ENCODE data around the gene PRAC1.
"Not testable (repeated sequence)": the region's sequence is repeated elsewhere in the genome, so short reads cannot be mapped to it uniquely, and the experiment has no call there.

Gene PRAC1

DNA sequence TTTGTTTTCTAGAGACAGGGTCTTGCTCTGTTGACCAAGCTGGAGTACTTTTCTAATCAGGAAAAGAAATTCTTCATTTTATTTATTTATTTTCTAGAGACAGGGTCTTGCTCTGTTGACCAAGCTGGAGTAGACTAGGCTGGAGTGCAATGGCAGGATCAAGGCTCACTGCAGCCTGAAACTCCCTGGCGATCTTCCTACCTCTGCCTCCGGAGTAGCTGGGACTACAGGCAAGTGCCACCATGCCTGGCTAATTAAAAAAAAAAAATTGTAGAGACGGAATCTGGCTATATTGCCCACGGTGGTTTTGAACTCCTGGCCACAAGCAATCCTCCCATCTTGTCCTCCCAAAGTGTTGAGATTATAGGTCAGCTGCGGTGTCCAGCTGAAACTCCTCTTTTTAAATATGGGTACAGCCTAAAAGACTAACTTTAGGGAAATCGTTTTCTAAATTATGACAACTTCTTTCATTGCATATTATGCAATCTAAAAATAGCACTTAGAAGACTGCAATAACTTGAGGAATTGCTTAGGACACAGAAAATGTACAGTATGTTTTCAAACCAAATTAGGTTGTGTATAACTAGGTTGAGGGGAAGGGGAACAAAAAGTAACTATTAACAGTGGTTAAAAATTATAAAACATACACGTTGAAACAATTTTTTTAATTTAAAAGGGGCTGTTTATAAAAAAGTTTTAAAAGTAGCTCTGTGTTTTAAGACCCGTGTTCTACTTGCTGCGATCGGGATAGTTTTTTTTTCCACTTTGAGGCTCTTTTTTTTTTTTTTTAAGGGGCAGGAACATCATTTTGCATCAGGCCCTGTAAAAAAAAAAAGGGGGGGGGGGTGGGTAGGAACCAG, 4.7 kb downstream of the PRAC1 start:
- DNase-seq (ENCODE audit: low read depth, low spot score) = no peak
- TF ChIP-seq, protein P1, sequence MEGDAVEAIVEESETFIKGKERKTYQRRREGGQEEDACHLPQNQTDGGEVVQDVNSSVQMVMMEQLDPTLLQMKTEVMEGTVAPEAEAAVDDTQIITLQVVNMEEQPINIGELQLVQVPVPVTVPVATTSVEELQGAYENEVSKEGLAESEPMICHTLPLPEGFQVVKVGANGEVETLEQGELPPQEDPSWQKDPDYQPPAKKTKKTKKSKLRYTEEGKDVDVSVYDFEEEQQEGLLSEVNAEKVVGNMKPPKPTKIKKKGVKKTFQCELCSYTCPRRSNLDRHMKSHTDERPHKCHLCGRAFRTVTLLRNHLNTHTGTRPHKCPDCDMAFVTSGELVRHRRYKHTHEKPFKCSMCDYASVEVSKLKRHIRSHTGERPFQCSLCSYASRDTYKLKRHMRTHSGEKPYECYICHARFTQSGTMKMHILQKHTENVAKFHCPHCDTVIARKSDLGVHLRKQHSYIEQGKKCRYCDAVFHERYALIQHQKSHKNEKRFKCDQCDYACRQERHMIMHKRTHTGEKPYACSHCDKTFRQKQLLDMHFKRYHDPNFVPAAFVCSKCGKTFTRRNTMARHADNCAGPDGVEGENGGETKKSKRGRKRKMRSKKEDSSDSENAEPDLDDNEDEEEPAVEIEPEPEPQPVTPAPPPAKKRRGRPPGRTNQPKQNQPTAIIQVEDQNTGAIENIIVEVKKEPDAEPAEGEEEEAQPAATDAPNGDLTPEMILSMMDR (IDR thresholded peaks at IDR 0.05; ENCODE audit: low read depth, low read length) = no peak
- no peak overlapping the region for H3K4me3 ChIP-seq (ENCODE audit: low read depth, low read length)
- in situ Hi-C loops (cut with HindIII; ENCODE audit: low sequenced_read_pairs) = no loop called here

DNA sequence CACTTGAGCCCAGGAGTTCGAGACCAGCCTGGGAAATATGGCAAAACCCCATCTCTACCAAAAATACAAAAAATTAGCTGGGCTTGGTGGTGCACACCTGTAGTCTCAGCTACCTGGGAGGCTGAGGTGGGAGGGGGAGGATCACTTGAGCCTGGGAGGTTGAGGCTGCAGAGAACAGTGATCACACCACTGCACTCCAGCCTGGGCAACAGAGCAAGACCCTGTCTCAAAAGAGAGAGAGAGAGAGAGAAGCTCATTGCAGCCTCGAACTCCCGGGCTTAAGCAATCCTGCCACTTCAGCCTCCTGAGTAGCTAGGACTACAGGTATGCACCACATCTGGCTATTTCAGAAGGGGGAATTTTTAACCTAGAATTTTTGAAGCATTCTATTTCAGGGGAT, 5.8 kb downstream of the PRAC1 start:
- H3K4me3 ChIP-seq (ENCODE audit: low read depth, low read length); DNase-seq (ENCODE audit: low read depth, low spot score); in situ Hi-C loops (cut with HindIII; ENCODE audit: low sequenced_read_pairs): not testable (repeated sequence)

- no peak for DNase-seq (ENCODE audit: low read depth, low spot score)
- in situ Hi-C loops (cut with HindIII; ENCODE audit: low sequenced_read_pairs) = no loop called here
Measured at GRCh38 chr17:48715496-48716399, 6.6 kb downstream of the PRAC1 start.

DNA sequence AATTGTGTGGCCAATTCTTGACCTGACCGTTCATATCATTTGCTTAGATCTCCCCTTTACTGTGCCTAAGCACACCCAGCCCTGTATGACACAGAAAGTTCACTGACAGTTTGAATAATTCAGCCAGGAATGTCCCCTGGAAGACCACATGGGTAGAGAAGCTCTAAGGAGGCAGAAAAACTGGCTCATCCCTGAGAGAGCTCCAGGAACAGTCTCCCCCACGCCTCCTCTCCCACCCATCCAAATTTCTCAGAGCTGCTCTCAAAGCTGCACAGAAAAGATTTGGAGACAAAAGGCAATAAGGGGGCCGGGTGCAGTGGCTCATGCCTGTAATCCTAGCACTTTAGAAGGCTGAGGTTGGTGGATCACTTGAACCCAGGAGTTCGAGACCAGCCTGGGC, 11.2 kb downstream of the PRAC1 start:
- DNase-seq (ENCODE audit: low read depth, low spot score) = no peak
- in situ Hi-C loops (cut with HindIII; ENCODE audit: low sequenced_read_pairs) = no loop called here
- H3K4me3 ChIP-seq (ENCODE audit: low read depth, low read length) = no peak overlapping the region
- TF ChIP-seq, protein P1 (IDR thresholded peaks at IDR 0.05; ENCODE audit: low read depth, low read length) = no peak

More at GRCh38 chr17:48715496-48716399, 6.6 kb downstream of the PRAC1 start:
- H3K4me3 ChIP-seq (ENCODE audit: low read depth, low read length) = no peak overlapping the region
- TF ChIP-seq, protein P1 (IDR thresholded peaks at IDR 0.05; ENCODE audit: low read depth, low read length) = no peak

DNA sequence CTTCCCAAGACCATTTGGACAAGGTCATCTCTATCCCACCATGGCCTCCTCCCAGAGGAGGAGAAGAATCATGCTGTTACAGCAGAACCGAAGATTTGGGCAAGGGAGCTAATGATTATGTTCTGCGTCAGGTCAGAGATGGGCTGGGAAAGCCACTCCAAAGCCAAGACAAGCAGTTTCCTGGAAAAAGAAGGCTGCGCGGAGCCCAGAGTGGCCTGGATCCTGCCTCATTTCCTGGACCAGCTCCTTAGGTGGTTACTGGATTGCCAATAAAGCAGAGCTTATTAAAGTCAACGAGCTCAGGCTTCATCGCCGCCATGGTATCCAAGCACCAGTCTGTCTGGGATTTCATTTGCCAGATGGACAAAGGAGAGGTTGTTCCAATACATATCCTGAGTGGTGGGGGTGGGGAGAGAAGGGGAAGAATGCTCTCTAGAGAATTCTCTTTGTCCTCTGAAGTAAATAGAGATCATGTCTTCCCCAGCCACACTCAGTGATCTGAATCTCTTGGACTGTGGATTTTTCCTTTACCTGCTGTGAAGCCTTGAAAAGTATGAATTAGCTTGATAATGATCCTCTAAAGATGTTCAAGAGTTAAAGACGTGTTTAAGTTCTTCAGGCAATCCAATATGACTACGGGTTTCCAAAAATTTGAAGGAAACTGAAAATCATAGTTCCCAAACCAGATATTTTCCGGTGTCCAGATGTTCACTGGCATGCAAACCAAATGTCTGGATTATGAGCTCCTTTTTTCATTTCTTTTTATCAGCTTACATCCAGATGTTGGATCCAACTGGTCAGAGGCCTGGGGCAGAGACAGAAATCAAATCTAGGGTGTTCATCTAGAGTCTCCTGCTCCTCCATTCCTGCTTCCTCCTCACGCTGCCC, 17.7 kb downstream of the PRAC1 start:
- DNase-seq (ENCODE audit: low read depth, low spot score) = no peak
- in situ Hi-C loops (cut with HindIII; ENCODE audit: low sequenced_read_pairs) = no loop called here
- H3K4me3 ChIP-seq (ENCODE audit: low read depth, low read length) = no peak overlapping the region
- TF ChIP-seq, protein P1 (IDR thresholded peaks at IDR 0.05; ENCODE audit: low read depth, low read length) = no peak

GRCh38 chr17:48701864-48702532, 20.3 kb downstream of the PRAC1 start:
- in situ Hi-C loops (cut with HindIII; ENCODE audit: low sequenced_read_pairs) = no loop called here
- no peak overlapping the region for H3K4me3 ChIP-seq (ENCODE audit: low read depth, low read length)
- TF ChIP-seq, protein P1 (IDR thresholded peaks at IDR 0.05; ENCODE audit: low read depth, low read length) = no peak
- DNase-seq (ENCODE audit: low read depth, low spot score) = no peak

Measured in astrocyte of the spinal cord (primary cell).